K562 (cell line): Measurements from ENCODE around the gene PRR14. TPM values are rescaled to one million over a fixed set of nuclear protein-coding genes. Genes with fewer than 3 reads are reported as not detected.

Experiments
- CUX1 ChIP-seq: fragments of 200-800 bp; sonication (Bioruptor generic); IDR thresholded peaks from 2 replicates; pipeline ENCODE4 v1.6.1; 2016; ENCODE audit warnings: missing genetic modification characterization, missing compliant biosample characterization
- PRMT5 ChIP-seq: sonication (generic); formaldehyde crosslinking; IDR thresholded peaks from 2 replicates; pipeline ENCODE4 v1.5.0; 2020; ENCODE audit warnings: missing genetic modification reagents
- RB1 ChIP-seq: fragments of 450-650 bp; IDR thresholded peaks from 2 replicates; pipeline ENCODE4 v1.6.1; 2017; ENCODE audit warnings: low read depth, mild to moderate bottlenecking
- SMAD3 ChIP-seq: fragments of 450-650 bp; formaldehyde crosslinking; conservative IDR thresholded peaks from 2 replicates; pipeline ENCODE4 v1.4.0; 2020; ENCODE audit warnings: mild to moderate bottlenecking
- STAG1 ChIP-seq: sonication (generic); formaldehyde crosslinking; IDR thresholded peaks from 2 replicates; pipeline ENCODE4 v1.5.0; 2020; ENCODE audit warnings: missing genetic modification reagents, borderline replicate concordance
- TCF3 ChIP-seq: sonication (generic); formaldehyde crosslinking; IDR thresholded peaks from 2 replicates; pipeline ENCODE4 v1.4.0; 2020; ENCODE audit warnings: mild to moderate bottlenecking, missing genetic modification reagents
- THRA ChIP-seq: fragments of 450-650 bp; IDR thresholded peaks from 2 replicates; pipeline ENCODE4 v1.6.1; 2017; ENCODE audit warnings: mild to moderate bottlenecking, moderate library complexity
- TRIM25 ChIP-seq: fragments of 450-650 bp; IDR thresholded peaks from 2 replicates; pipeline ENCODE4 v1.7.0; 2016; ENCODE audit warnings: borderline replicate concordance
- U2AF2 ChIP-seq: fragments of 200-400 bp; formaldehyde crosslinking; optimal IDR thresholded peaks from 2 replicates; pipeline ENCODE3; 2017; ENCODE audit warnings: low read depth, mild to moderate bottlenecking, low read length
- ZNF197 ChIP-seq: fragments of 200-800 bp; sonication (Bioruptor generic); IDR thresholded peaks from 2 replicates; pipeline ENCODE4 v1.6.1; 2016; ENCODE audit warnings: low read depth, missing genetic modification characterization, missing compliant biosample characterization
- ZNF707 ChIP-seq: fragments of 250-450 bp; sonication (Bioruptor Pico); conservative IDR thresholded peaks from 2 replicates; pipeline ENCODE4 v1.8.0; 2022; ENCODE audit warnings: inconsistent platforms, mild to moderate bottlenecking, moderate library complexity
- polyA plus RNA-seq, 8 experiments: library from polyadenylated mRNA; depleted of rRNA in 4 of 8; stranded (reverse) in 5 of 8; unstranded in 3 of 8; fragments of >200 nt; fragmentation: Nextera tagmentation in 2 of 8; fragmentation: Illumina TruSeq in 1 of 8; extraction: Ambion mirVana in 2 of 8; extraction: Trizol in 1 of 8; gene quantifications; 2 replicates each; pipeline versions ENCODE4 v1.2.1 to v1.2.3, GENCODE V29; 2011 to 2014; ENCODE audit warnings: inconsistent platforms in 1 of 8, missing spikeins in 1 of 8
- total RNA-seq, 7 experiments: library from RNA; depleted of rRNA in 6 of 7; stranded (reverse); fragments of >200 nt in 6 of 7; fragmentation: Illumina TruSeq in 2 of 7; extraction: Trizol in 2 of 7; gene quantifications; 2 replicates each; pipeline versions ENCODE4 v1.2.1 to v1.2.3, GENCODE V29; 2011 to 2021; ENCODE audit warnings: low replicate concordance in 1 of 7
- TF ChIP-seq, protein P1 (sequence below): sonication (generic); formaldehyde crosslinking; IDR thresholded peaks from 2 replicates; pipeline ENCODE4 v1.8.0; 2023; ENCODE audit warnings: missing genetic modification reagents, mild to moderate bottlenecking, borderline replicate concordance

PRR14 gene
- total and polyA plus RNA-seq, 9 of the 15 experiments (the other 6 are each of a cell fraction or from before 2014, with no cell fraction given), result 2.2 to 63.1 (median 11.5) TPM

DNA sequence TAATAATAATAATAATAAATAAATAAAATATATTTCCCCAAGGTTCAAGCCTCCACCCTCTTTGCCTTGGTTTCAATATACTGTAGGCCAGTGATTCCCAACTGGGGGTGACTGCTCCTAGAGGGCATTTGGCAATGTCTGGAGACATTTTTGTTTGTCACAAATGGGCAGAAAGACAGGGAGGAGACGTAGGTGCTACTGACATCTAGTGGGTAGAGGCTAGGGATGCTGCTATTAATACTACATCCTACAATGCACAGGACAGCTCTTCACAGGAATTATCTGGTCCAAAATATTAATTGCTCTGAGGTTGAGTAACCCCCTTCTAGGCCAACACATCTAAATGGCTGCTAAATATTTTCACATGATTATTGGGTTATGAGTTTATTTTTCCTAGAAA, 12.8 kb upstream of the PRR14 start (continued):
- TF ChIP-seq, protein P1, sequence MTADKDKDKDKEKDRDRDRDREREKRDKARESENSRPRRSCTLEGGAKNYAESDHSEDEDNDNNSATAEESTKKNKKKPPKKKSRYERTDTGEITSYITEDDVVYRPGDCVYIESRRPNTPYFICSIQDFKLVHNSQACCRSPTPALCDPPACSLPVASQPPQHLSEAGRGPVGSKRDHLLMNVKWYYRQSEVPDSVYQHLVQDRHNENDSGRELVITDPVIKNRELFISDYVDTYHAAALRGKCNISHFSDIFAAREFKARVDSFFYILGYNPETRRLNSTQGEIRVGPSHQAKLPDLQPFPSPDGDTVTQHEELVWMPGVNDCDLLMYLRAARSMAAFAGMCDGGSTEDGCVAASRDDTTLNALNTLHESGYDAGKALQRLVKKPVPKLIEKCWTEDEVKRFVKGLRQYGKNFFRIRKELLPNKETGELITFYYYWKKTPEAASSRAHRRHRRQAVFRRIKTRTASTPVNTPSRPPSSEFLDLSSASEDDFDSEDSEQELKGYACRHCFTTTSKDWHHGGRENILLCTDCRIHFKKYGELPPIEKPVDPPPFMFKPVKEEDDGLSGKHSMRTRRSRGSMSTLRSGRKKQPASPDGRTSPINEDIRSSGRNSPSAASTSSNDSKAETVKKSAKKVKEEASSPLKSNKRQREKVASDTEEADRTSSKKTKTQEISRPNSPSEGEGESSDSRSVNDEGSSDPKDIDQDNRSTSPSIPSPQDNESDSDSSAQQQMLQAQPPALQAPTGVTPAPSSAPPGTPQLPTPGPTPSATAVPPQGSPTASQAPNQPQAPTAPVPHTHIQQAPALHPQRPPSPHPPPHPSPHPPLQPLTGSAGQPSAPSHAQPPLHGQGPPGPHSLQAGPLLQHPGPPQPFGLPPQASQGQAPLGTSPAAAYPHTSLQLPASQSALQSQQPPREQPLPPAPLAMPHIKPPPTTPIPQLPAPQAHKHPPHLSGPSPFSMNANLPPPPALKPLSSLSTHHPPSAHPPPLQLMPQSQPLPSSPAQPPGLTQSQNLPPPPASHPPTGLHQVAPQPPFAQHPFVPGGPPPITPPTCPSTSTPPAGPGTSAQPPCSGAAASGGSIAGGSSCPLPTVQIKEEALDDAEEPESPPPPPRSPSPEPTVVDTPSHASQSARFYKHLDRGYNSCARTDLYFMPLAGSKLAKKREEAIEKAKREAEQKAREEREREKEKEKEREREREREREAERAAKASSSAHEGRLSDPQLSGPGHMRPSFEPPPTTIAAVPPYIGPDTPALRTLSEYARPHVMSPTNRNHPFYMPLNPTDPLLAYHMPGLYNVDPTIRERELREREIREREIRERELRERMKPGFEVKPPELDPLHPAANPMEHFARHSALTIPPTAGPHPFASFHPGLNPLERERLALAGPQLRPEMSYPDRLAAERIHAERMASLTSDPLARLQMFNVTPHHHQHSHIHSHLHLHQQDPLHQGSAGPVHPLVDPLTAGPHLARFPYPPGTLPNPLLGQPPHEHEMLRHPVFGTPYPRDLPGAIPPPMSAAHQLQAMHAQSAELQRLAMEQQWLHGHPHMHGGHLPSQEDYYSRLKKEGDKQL (CRISPR knock-in tag), result no peak
- TF ChIP-seq TCF3 (CRISPR knock-in tag) (no peak), TRIM25 (0 out of 2 replicates have a peak, but pooled peaks have one; percentile 89), U2AF2 (no peak), STAG1 (CRISPR knock-in tag) (peak; percentile 54; the same call in 1 of the 2 replicates), PRMT5 (CRISPR knock-in tag) (no peak), CUX1 (CRISPR knock-in tag) (no peak), RB1 (peak; percentile 51; the same call in 1 of the 2 replicates), ZNF197 (no peak), SMAD3 (CRISPR knock-in tag) (no peak), THRA (no peak), ZNF707 (no peak)
